HepG2 (cell line): ENCODE results near the gene ICE2. TPM values are rescaled to one million over a fixed set of nuclear protein-coding genes. Genes with fewer than 3 reads are reported as not detected.

Source experiments
- CREB1 ChIP-seq, 2 experiments: fragments of 450-650 bp in 1 of 2; IDR thresholded peaks; 2 replicates each; pipeline ENCODE4 v1.6.1; 2016 to 2017; ENCODE audit warnings: control low read depth in 1 of 2, mild to moderate bottlenecking in 1 of 2, missing compliant biosample characterization in 1 of 2, missing genetic modification characterization in 1 of 2
- HNF1B ChIP-seq: sonication (generic); formaldehyde crosslinking; IDR thresholded peaks from 2 replicates; pipeline ENCODE4 v1.5.1; 2020; ENCODE audit warnings: mild to moderate bottlenecking, moderate library complexity, missing genetic modification reagents
- IKZF4 ChIP-seq: sonication (generic); formaldehyde crosslinking; IDR thresholded peaks from 2 replicates; pipeline ENCODE4 v1.5.1; 2020; ENCODE audit warnings: borderline replicate concordance, mild to moderate bottlenecking, low read depth, missing genetic modification reagents; ENCODE audit errors: not compliant biosample characterization
- NKX3-1 ChIP-seq: sonication (generic); formaldehyde crosslinking; IDR thresholded peaks from 2 replicates; pipeline ENCODE4 v1.5.0; 2020; ENCODE audit warnings: missing genetic modification reagents
- ONECUT2 ChIP-seq: sonication (generic); formaldehyde crosslinking; IDR thresholded peaks from 2 replicates; pipeline ENCODE4 v1.4.0; 2020; ENCODE audit warnings: missing genetic modification reagents
- POLR2G ChIP-seq: fragments of 200-400 bp; formaldehyde crosslinking; IDR thresholded peaks from 2 replicates; pipeline ENCODE4 v1.6.1; 2018; ENCODE audit warnings: mild to moderate bottlenecking, low read depth, low read length, moderate library complexity
- SNRNP70 ChIP-seq: fragments of 200-400 bp; formaldehyde crosslinking; IDR thresholded peaks from 2 replicates; pipeline ENCODE4 v1.6.1; 2017; ENCODE audit warnings: mild to moderate bottlenecking, low read depth, low read length, moderate library complexity
- TRIM22 ChIP-seq: fragments of 450-650 bp; IDR thresholded peaks from 2 replicates; pipeline ENCODE4 v1.6.1; 2017
- ZBTB49 ChIP-seq: sonication (generic); formaldehyde crosslinking; IDR thresholded peaks from 2 replicates; pipeline ENCODE4 v1.4.0; 2020; ENCODE audit warnings: missing genetic modification reagents, borderline replicate concordance
- ZKSCAN8 ChIP-seq: IDR thresholded peaks from 2 replicates; pipeline ENCODE4 v1.6.1; 2016; ENCODE audit warnings: borderline replicate concordance, missing genetic modification reagents, missing compliant biosample characterization
- ZNF12 ChIP-seq: sonication (generic); formaldehyde crosslinking; IDR thresholded peaks from 2 replicates; pipeline ENCODE4 v1.5.0; 2020; ENCODE audit warnings: missing genetic modification reagents
- ZNF124 ChIP-seq: sonication (generic); formaldehyde crosslinking; IDR thresholded peaks from 2 replicates; pipeline ENCODE4 v1.4.0; 2020; ENCODE audit warnings: missing genetic modification reagents
- ZNF281 ChIP-seq: sonication (generic); formaldehyde crosslinking; IDR thresholded peaks from 2 replicates; pipeline ENCODE4 v1.4.0; 2020; ENCODE audit warnings: missing genetic modification reagents, borderline replicate concordance
- ZNF33A ChIP-seq: sonication (generic); formaldehyde crosslinking; IDR thresholded peaks from 2 replicates; pipeline ENCODE4 v1.5.1; 2020; ENCODE audit warnings: missing genetic modification reagents, mild to moderate bottlenecking, moderate library complexity, borderline replicate concordance
- ZNF484 ChIP-seq: sonication (generic); formaldehyde crosslinking; IDR thresholded peaks from 2 replicates; pipeline ENCODE4 v1.5.1; 2020; ENCODE audit warnings: mild to moderate bottlenecking, low read depth, missing genetic modification reagents, borderline replicate concordance
- ZNF740 ChIP-seq: sonication (generic); formaldehyde crosslinking; IDR thresholded peaks from 2 replicates; pipeline ENCODE4 v1.4.0; 2020; ENCODE audit warnings: missing genetic modification reagents
- ZNF776 ChIP-seq: sonication (generic); formaldehyde crosslinking; IDR thresholded peaks from 2 replicates; pipeline ENCODE4 v1.4.0; 2020; ENCODE audit warnings: mild to moderate bottlenecking, missing genetic modification reagents
- polyA plus RNA-seq, 8 experiments: library from polyadenylated mRNA; depleted of rRNA in 3 of 8; stranded (reverse) in 7 of 8; unstranded in 1 of 8; fragments of >200 nt; fragmentation: Illumina TruSeq in 4 of 8; extraction: Trizol in 4 of 8; gene quantifications; 2 replicates each; pipeline versions ENCODE4 v1.2.1 to v1.2.3, GENCODE V29; 2011 to 2016; ENCODE audit warnings: low read depth in 4 of 8, missing spikeins in 1 of 8, mixed read lengths in 1 of 8; ENCODE audit not compliant: insufficient read depth in 1 of 8
- total RNA-seq, 5 experiments: library from RNA; depleted of rRNA; stranded (reverse); fragments of >200 nt; fragmentation: Illumina TruSeq; extraction: Trizol; gene quantifications; 2 replicates each; pipeline ENCODE4 v1.2.3, GENCODE V29; 2016; ENCODE audit warnings: low read depth in 1 of 5
- TF ChIP-seq, protein P1 (sequence below): sonication (generic); formaldehyde crosslinking; IDR thresholded peaks from 2 replicates; pipeline ENCODE4 v1.9.0; 2021; ENCODE audit warnings: missing genetic modification reagents, borderline replicate concordance

ICE2 gene
- total and polyA plus RNA-seq, 2 of the 13 experiments (the other 11 are each of a cell fraction or from before 2014, with no cell fraction given): 24.8 to 26.4 TPM

GRCh38 chr15:60392986-60393790 is 85.8 kb downstream of the ICE2 start (continued):
- TF ChIP-seq HNF1B (CRISPR knock-in tag) (peak; percentile 64; the same call in 1 of the 2 replicates), SNRNP70 (no peak), ZNF776 (CRISPR knock-in tag) (no peak), ZNF124 (CRISPR knock-in tag) (0 out of 2 replicates have a peak, but pooled peaks have one; percentile 21), ZKSCAN8 (CRISPR knock-in tag) (peak; percentile 88; the same call in 1 of the 2 replicates), ONECUT2 (peak; percentile 87), ZNF281 (CRISPR knock-in tag) (0 out of 2 replicates have a peak, but pooled peaks have one; percentile 30), IKZF4 (CRISPR knock-in tag) (no peak), TRIM22 (no peak), POLR2G (peak; percentile 13), CREB1 (IDR thresholded peaks at IDR 0.05) (peak; percentile 52), CREB1 (CRISPR knock-in tag; IDR thresholded peaks at IDR 0.05) (peak; percentile 27; the same call in 1 of the 2 replicates), ZNF33A (no peak), NKX3-1 (CRISPR knock-in tag) (peak; percentile 42; the same call in 1 of the 2 replicates), ZNF740 (no peak), ZNF12 (CRISPR knock-in tag) (peak; percentile 92), ZBTB49 (CRISPR knock-in tag) (no peak), ZNF484 (CRISPR knock-in tag) (no peak)
- TF ChIP-seq, protein P1, sequence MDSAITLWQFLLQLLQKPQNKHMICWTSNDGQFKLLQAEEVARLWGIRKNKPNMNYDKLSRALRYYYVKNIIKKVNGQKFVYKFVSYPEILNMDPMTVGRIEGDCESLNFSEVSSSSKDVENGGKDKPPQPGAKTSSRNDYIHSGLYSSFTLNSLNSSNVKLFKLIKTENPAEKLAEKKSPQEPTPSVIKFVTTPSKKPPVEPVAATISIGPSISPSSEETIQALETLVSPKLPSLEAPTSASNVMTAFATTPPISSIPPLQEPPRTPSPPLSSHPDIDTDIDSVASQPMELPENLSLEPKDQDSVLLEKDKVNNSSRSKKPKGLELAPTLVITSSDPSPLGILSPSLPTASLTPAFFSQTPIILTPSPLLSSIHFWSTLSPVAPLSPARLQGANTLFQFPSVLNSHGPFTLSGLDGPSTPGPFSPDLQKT: no peak
